SK-MEL-5 (cell line): ENCODE measurements around the gene ZBTB44. TPM values are rescaled to one million over a fixed set of nuclear protein-coding genes. Genes with fewer than 3 reads are reported as not detected.

ENCODE experiments used
- DNase-seq: peaks from one replicate; pipeline ENCODE4 v3.0.0-alpha.2; 2016; ENCODE audit warnings: low read depth, low spot score
- in situ Hi-C: cut with HindIII; loops from 2 replicates; pipeline ENCODE4 v1.10.0; 2016; ENCODE audit warnings: low sequenced_read_pairs, high pct_unique_total_duplicates, low pct_unique_long_range_greater_than_20kb
- total RNA-seq: library from RNA; depleted of rRNA; stranded (reverse); fragments of >200 nt; shearing (Covaris generic); gene quantifications from 2 replicates; pipeline ENCODE4 v1.2.3, GENCODE V29; 2014

The ZBTB44 gene
- total RNA-seq, 1 experiment from 2014 or later = 19.7 TPM

- in situ Hi-C loops = no loop called here
- DNase-seq = no peak
Measured at GRCh38 chr11:130227373-130227772, 87.3 kb downstream of the ZBTB44 start.

- no peak for DNase-seq
- in situ Hi-C loops = no loop called here
Measured at GRCh38 chr11:130223291-130223971, 91.3 kb downstream of the ZBTB44 start.

- no peak for DNase-seq
- in situ Hi-C loops = no loop called here
Measured at GRCh38 chr11:130220311-130221035, 94.2 kb downstream of the ZBTB44 start.

GRCh38 chr11:130219148-130219547 lies 95.6 kb downstream of the ZBTB44 start:
- in situ Hi-C loops = no loop called here
- DNase-seq = no peak

GRCh38 chr11:130218501-130219070 lies 96.1 kb downstream of the ZBTB44 start:
- in situ Hi-C loops = no loop called here
- no peak for DNase-seq

- in situ Hi-C loops = no loop called here
Measured at GRCh38 chr11:130217133-130218031, 97.3 kb downstream of the ZBTB44 start.

GRCh38 chr11:130216591-130217132 lies 98.1 kb downstream of the ZBTB44 start:
- no peak for DNase-seq
- in situ Hi-C loops = no loop called here

More at GRCh38 chr11:130217133-130218031, 97.3 kb downstream of the ZBTB44 start:
- no peak for DNase-seq

GRCh38 chr11:130216221-130216550 lies 98.5 kb downstream of the ZBTB44 start:
- in situ Hi-C loops = no loop called here
- no peak for DNase-seq

GRCh38 chr11:130215531-130216220 lies 99.0 kb downstream of the ZBTB44 start:
- in situ Hi-C loops = no loop called here
- no peak for DNase-seq

- no peak for DNase-seq
- in situ Hi-C loops = no loop called here
Measured at GRCh38 chr11:130214861-130215530, 99.7 kb downstream of the ZBTB44 start.

GRCh38 chr11:130213979-130214281 lies 100.8 kb downstream of the ZBTB44 start:
- no peak for DNase-seq
- in situ Hi-C loops = no loop called here

- DNase-seq = peak; percentile 49
- in situ Hi-C loops = no loop called here
Measured at GRCh38 chr11:130213143-130213978, 101.4 kb downstream of the ZBTB44 start.

GRCh38 chr11:130212431-130212961 lies 102.2 kb downstream of the ZBTB44 start:
- DNase-seq = no peak
- in situ Hi-C loops = no loop called here

GRCh38 chr11:130211781-130212401 lies 102.8 kb downstream of the ZBTB44 start:
- DNase-seq = no peak
- in situ Hi-C loops = no loop called here

GRCh38 chr11:130211144-130211543 lies 103.6 kb downstream of the ZBTB44 start:
- no peak for DNase-seq
- in situ Hi-C loops = no loop called here
